ENCODE data around the gene ZNF839. TPM values are rescaled to one million over a fixed set of nuclear protein-coding genes. Genes with fewer than 3 reads are reported as not detected.
A peak's percentile ranks its signal among the peaks of the same experiment; 100 is the strongest.

Gene ZNF839
- polyA plus RNA-seq, 3 donors: 0.47 to 17.0 (median 1.7) TPM

DNA sequence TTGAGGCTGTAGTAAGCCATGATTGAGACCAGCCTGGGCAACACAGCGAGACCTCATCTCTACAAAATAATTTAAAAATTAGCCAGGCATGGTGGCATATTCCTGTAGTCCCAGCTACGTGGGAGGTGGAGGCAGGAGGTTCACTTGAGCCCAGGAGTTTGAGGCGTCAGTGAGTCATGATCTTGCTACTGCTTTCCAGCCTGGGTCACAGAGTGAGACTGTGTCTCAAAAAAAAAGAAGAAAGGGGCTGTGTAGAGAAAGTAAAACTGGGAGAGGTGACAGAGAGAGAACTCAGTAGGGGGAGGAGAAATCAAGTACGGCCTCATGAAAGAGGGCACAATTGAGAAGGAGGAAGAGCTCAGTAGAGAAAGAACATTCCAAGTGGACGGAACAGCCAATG is 55.6 kb downstream of the ZNF839 start:
- no peaks in the 10 kb centered on the region for H3K9me3 ChIP-seq (replicated peaks in 1 of 2; ENCODE audit: control insufficient read depth in 1 of 2, insufficient read depth in 1 of 2, low read length in 2 of 2)
- H2AFZ ChIP-seq (ENCODE audit: insufficient read depth, low read depth, low read length, poor library complexity, severe bottlenecking): no peak overlapping the region
- Mint-ChIP-seq H3K9me3 (no peaks in the 10 kb centered on the region), H3K27ac (peak overlapping the region in 4 of 7 donors; percentile 10 to 80 (median 32)), H3K4me3 (no peak overlapping the region), H3K36me3 (peaks cover 36 to 40% of the 10 kb centered on the region in 2 donors), H3K4me1 (peaks cover 22% of the 10 kb centered on the region), H3K27me3 (ENCODE audit: low read depth in 3 of 3) (no peaks in the 10 kb centered on the region)
- no peak for DNase-seq
- H4K20me1 ChIP-seq (ENCODE audit: insufficient read depth, low read length): no peaks in the 10 kb centered on the region
- intact Hi-C loops (cut with micrococcal nuclease): no loop called here
- peaks cover 10% of the 10 kb centered on the region for H3K79me2 ChIP-seq (ENCODE audit: insufficient read depth, low read length)
- H3K27me3 ChIP-seq (ENCODE audit: control insufficient read depth in 2 of 2, insufficient read depth in 2 of 2, low read length in 2 of 2): no peaks in the 10 kb centered on the region
- 89% methylated on average over 3 of the region's 5 CpGs for WGBS (ENCODE audit: insufficient coverage)
- H3K4me2 ChIP-seq (replicated peaks; ENCODE audit: extremely low read depth, low read length, poor library complexity, severe bottlenecking): no peak overlapping the region
- no peak for TF ChIP-seq CTCF (IDR thresholded peaks at IDR 0.05)
- H3K9ac ChIP-seq (ENCODE audit: insufficient read depth, low read length, poor library complexity, severe bottlenecking): no peak overlapping the region
- no peak overlapping the region for H3K27ac ChIP-seq (ENCODE audit: low read depth in 1 of 2, low read length in 2 of 2)
- H3K36me3 ChIP-seq (replicated peaks in 1 of 2; ENCODE audit: control insufficient read depth in 1 of 2, insufficient read depth in 2 of 2, low read length in 2 of 2): peaks cover 26 to 32% of the 10 kb centered on the region in 2 donors
- H3K4me3 ChIP-seq (replicated peaks in 1 of 3; ENCODE audit: low read depth in 2 of 3, low read length in 3 of 3): no peak overlapping the region
- peaks cover 14 to 17% of the 10 kb centered on the region in 2 donors for H3K4me1 ChIP-seq (ENCODE audit: control insufficient read depth in 1 of 2, insufficient read depth in 2 of 2, low read length in 2 of 2)

DNA sequence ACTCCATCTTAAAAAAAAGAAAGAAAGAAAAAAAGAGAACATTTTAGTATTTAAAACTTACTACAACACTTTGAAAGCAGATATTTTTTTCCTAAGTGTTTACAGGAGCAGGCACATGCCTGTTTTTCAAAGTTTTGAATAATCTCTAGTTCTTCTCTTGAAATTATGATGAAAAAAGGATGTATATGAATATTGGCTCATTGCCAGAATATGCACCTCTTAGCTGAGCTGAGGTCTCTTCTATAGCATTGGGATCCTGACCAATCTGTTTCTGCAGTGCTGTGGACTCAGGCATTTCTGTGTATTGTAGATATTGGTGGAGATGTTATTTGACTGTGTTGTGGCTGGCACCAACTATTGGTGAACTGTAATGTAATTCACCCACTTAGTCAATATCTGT is 58.1 kb downstream of the ZNF839 start:
- no peak overlapping the region for H3K9ac ChIP-seq (ENCODE audit: insufficient read depth, low read length, poor library complexity, severe bottlenecking)

More for the DNA sequence above, 58.1 kb downstream of the ZNF839 start:
- H3K27ac Mint-ChIP-seq: no peak overlapping the region
- no peak overlapping the region for H3K4me3 Mint-ChIP-seq
- H3K4me1 ChIP-seq (ENCODE audit: control insufficient read depth in 1 of 2, insufficient read depth in 2 of 2, low read length in 2 of 2): no peaks in the 10 kb centered on the region
- no peaks in the 10 kb centered on the region for H3K9me3 ChIP-seq (replicated peaks in 1 of 2; ENCODE audit: control insufficient read depth in 1 of 2, insufficient read depth in 1 of 2, low read length in 2 of 2)
- H3K4me2 ChIP-seq (replicated peaks; ENCODE audit: extremely low read depth, low read length, poor library complexity, severe bottlenecking): no peak overlapping the region
- H3K36me3 ChIP-seq (replicated peaks in 1 of 2; ENCODE audit: control insufficient read depth in 1 of 2, insufficient read depth in 2 of 2, low read length in 2 of 2): peaks cover 29 to 44% of the 10 kb centered on the region in 2 donors
- H2AFZ ChIP-seq (ENCODE audit: insufficient read depth, low read depth, low read length, poor library complexity, severe bottlenecking): no peak overlapping the region
- H3K27ac ChIP-seq (ENCODE audit: low read depth in 1 of 2, low read length in 2 of 2): no peak overlapping the region
- H3K27me3 Mint-ChIP-seq (ENCODE audit: low read depth in 3 of 3): no peaks in the 10 kb centered on the region
- no peak overlapping the region for H3K4me3 ChIP-seq (replicated peaks in 1 of 3; ENCODE audit: low read depth in 2 of 3, low read length in 3 of 3)
- H3K4me1 Mint-ChIP-seq: peaks cover 5% of the 10 kb centered on the region
- H3K79me2 ChIP-seq (ENCODE audit: insufficient read depth, low read length): peaks cover 3% of the 10 kb centered on the region
- H3K9me3 Mint-ChIP-seq: no peaks in the 10 kb centered on the region
- H3K27me3 ChIP-seq (ENCODE audit: control insufficient read depth in 2 of 2, insufficient read depth in 2 of 2, low read length in 2 of 2): no peaks in the 10 kb centered on the region
- no peak for TF ChIP-seq CTCF (IDR thresholded peaks at IDR 0.05)
- peaks cover 42 to 46% of the 10 kb centered on the region in 2 donors for H3K36me3 Mint-ChIP-seq
- no peaks in the 10 kb centered on the region for H4K20me1 ChIP-seq (ENCODE audit: insufficient read depth, low read length)
- no peak for DNase-seq
- intact Hi-C loops (cut with micrococcal nuclease): no loop called here

Measured in CD14-positive monocyte (primary cell).